Heart right ventricle (tissue), 16 donors: ENCODE measurements around the gene CEACAM16. TPM values are rescaled to one million over a fixed set of nuclear protein-coding genes. Genes with fewer than 3 reads are reported as not detected.

Experiments used
- ATAC-seq, 8 donors: fragments of 200-7000 bp; cut with Tn5 transposase; one replicate each; pipeline ENCODE4 v1.9.1; 2020; ENCODE audit warnings: mild to moderate bottlenecking in 8 of 8, moderate library complexity in 8 of 8, moderate number of reproducible peaks in 1 of 8
- DNase-seq, 2 donors: peaks; one replicate each; pipeline ENCODE4 v3.0.0-alpha.2; 2020
- H3K27ac ChIP-seq, 10 donors: fragments of 200-600 bp; sonication (generic) in 2 of 10; one replicate each; pipeline versions ENCODE4 v1.5.0 to v1.8.0; 2020 to 2022; ENCODE audit warnings: mild to moderate bottlenecking in 3 of 10
- H3K27me3 ChIP-seq, 7 donors: fragments of 200-600 bp; one replicate each; pipeline ENCODE4 v1.8.0; 2021 to 2022; ENCODE audit warnings: mild to moderate bottlenecking in 2 of 7
- H3K36me3 ChIP-seq, 9 donors: fragments of 200-600 bp; sonication (generic) in 1 of 9; one replicate each; pipeline versions ENCODE4 v1.5.0 to v1.8.0; 2020 to 2022; ENCODE audit warnings: mild to moderate bottlenecking in 2 of 9
- H3K4me1 ChIP-seq, 9 donors: fragments of 200-600 bp; sonication (generic) in 1 of 9; one replicate each; pipeline versions ENCODE4 v1.5.0 to v1.8.0; 2020 to 2022; ENCODE audit warnings: mild to moderate bottlenecking in 4 of 9
- H3K4me3 ChIP-seq, 10 donors: fragments of 200-600 bp; sonication (generic) in 2 of 10; one replicate each; pipeline versions ENCODE4 v1.5.0 to v1.8.0; 2020 to 2022; ENCODE audit warnings: mild to moderate bottlenecking in 7 of 10, moderate library complexity in 2 of 10
- H3K9me3 ChIP-seq, 11 donors: fragments of 200-600 bp in 10 of 11; sonication (generic) in 2 of 11; one replicate each; pipeline versions ENCODE4 v1.5.0 to v1.8.0; 2013 to 2022; ENCODE audit warnings: mild to moderate bottlenecking in 2 of 11, control low read depth in 1 of 11, moderate library complexity in 1 of 11
- WGBS, 2 donors: extraction: QIAGEN DNeasy Blood & Tissue Kit; methylation state at CpG; one replicate each; pipeline ENCODE4 v1.1.7; 2013; ENCODE audit warnings: inconsistent platforms in 1 of 2; 5-methylcytosine and 5-hydroxymethylcytosine counted together
- intact Hi-C, 10 donors: fragments of 100-400 bp; cut with DNase I; formaldehyde crosslinking; loops; one replicate each; pipeline versions ENCODE4 v1.11.1 to v1.14.2; 2022
- polyA plus RNA-seq, 2 donors: library from polyadenylated mRNA; stranded (reverse); fragments of 200-250 nt; gene quantifications; one replicate each; pipeline ENCODE4 v1.2.3, GENCODE V29; 2013
- total RNA-seq, 10 donors: library from RNA; stranded (reverse); fragmentation: NEBNext Ultra II Directional in 3 of 10; extraction: Animal tissue kit (Norgen Biotek cat#: 25700) in 3 of 10; gene quantifications; one replicate each; pipeline versions ENCODE4 v1.2.1 to v1.2.4, GENCODE V29; 2021 to 2023
- TF ChIP-seq, protein P1 (sequence below), 9 donors: fragments of 200-600 bp; sonication (generic) in 2 of 9; IDR thresholded peaks; one replicate each; pipeline versions ENCODE4 v1.5.0 to v1.8.0; 2021 to 2022; ENCODE audit warnings: antibody characterized with exemption in 9 of 9, mild to moderate bottlenecking in 5 of 9, moderate library complexity in 1 of 9
- donor health status: Arrhythmogenic right ventricular cardiomyopathy.
- donor health status: ischemic (EF 13 %, LVEDD 7.1; RV severe dilation, severe dysfunction).
- donor health status: healthy with polysubstance abuse.
- donor health status: DM: no; HTN: yes; CAD: no.
- donor health status: DM: no; HTN: no; CAD: no.
- donor health status: ischemic (EF 25% LVEDD 6.9; RV normal size, moderate dysfunction).
- donor health status: ischemic (EF 25% LVEDD 5.7; RV mildly dilated, moderate dysfunction).
- donor health status: healthy.
- donor health status: DM: yes; HTN: yes; CAD: no.
- donor health status: Ischemic cardiomyopathy.
- donor health status: ischemic (EF 35%, LVEDD 5.7; RV mildly dilated, moderate dysfunction).
- donor health status: nonischemic (EF 11% LVEDD 7.7; RV severe dilation, severe dysfunction).
- donor health status: DM: yes; HTN: yes; CAD: no.
- donor health status: PGD.
- donor health status: ischemic (EF 29% LVEDD 5.4; RV normal size, mild dysfunction).
- donor health status: nonischemic (EF 23%, LVEDD 6.1; RV moderate dilation, normal function).

Gene CEACAM16
- total and polyA plus RNA-seq, 12 donors: not detected

DNA sequence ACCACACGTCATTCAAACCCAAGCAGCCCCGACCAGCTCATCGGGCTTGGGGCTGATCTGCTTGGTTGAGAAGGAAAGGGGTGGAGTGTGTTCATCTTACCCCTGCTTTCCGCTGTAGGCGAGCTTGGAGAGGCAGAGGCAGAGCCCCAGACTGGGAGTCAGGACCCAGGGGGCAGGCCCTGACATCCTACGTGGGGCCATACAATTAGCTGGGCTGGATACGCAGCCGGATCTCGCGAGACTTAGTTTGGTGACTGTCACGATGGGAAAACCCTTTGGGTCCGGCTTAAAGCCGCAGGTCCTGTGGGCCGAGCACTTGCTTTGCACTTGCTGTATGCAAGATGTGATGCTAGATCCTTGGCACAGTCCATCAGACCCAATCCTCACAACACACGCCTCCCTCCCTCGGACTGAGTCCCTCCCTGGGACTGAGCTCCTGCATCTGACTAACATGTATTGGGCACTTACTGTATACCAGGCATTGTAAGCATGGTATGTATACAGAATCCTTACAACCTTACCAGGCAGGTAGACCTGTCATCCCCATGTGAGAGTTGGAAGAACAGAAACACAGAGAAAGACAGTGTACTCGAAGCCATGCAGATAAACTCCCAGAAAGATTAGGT, 3.7 kb downstream of the CEACAM16 start:
- no peak for ATAC-seq
- 85 to 86% methylated on average over 17 of the region's 17 CpGs for WGBS, 2 donors
- no peak overlapping the region for H3K27ac ChIP-seq
- no peaks in the 10 kb centered on the region for H3K4me1 ChIP-seq
- TF ChIP-seq, protein P1, sequence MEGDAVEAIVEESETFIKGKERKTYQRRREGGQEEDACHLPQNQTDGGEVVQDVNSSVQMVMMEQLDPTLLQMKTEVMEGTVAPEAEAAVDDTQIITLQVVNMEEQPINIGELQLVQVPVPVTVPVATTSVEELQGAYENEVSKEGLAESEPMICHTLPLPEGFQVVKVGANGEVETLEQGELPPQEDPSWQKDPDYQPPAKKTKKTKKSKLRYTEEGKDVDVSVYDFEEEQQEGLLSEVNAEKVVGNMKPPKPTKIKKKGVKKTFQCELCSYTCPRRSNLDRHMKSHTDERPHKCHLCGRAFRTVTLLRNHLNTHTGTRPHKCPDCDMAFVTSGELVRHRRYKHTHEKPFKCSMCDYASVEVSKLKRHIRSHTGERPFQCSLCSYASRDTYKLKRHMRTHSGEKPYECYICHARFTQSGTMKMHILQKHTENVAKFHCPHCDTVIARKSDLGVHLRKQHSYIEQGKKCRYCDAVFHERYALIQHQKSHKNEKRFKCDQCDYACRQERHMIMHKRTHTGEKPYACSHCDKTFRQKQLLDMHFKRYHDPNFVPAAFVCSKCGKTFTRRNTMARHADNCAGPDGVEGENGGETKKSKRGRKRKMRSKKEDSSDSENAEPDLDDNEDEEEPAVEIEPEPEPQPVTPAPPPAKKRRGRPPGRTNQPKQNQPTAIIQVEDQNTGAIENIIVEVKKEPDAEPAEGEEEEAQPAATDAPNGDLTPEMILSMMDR (IDR thresholded peaks at IDR 0.05): no peak
- H3K4me3 ChIP-seq: no peak overlapping the region
- intact Hi-C loops: no loop called here
- DNase-seq: no peak
- no peaks in the 10 kb centered on the region for H3K9me3 ChIP-seq
- H3K36me3 ChIP-seq: no peaks in the 10 kb centered on the region
- H3K27me3 ChIP-seq: peaks cover 0 to 3% (median 0%) of the 10 kb centered on the region in 7 donors

DNA sequence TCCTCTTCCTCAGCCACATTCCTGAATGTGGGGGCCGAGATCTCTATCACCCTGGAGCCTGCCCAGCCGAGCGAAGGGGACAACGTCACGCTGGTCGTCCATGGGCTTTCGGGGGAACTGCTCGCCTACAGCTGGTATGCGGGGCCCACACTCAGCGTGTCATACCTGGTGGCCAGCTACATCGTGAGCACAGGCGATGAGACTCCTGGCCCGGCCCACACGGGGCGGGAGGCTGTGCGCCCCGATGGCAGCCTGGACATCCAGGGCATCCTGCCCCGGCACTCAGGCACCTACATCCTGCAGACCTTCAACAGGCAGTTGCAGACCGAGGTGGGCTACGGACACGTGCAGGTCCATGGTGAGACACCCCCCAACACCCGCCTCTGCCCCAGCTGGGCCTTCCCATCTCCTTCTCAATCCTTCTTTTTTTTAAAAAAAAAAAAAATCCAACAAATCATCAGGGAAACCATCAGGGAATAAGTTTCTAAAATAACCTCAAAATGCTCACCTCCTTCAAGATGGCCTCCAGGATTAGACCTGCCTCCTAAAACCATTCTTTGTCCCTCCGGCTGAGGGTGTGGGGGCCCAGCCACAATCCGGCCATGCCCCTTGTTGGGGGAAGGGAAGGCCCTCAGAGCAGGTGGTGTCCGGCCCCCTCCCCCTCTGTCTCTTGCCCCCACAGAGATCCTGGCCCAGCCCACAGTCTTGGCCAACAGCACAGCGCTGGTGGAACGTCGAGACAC, 4.6 kb downstream of the CEACAM16 start:
- H3K27ac ChIP-seq: no peak overlapping the region
- no peaks in the 10 kb centered on the region for H3K4me1 ChIP-seq
- ATAC-seq: no peak
- no peak overlapping the region for H3K4me3 ChIP-seq
- H3K36me3 ChIP-seq: no peaks in the 10 kb centered on the region
- no peaks in the 10 kb centered on the region for H3K27me3 ChIP-seq
- intact Hi-C loops: no loop called here
- no peak for DNase-seq
- TF ChIP-seq, protein P1 (IDR thresholded peaks at IDR 0.05): no peak
- no peaks in the 10 kb centered on the region for H3K9me3 ChIP-seq
- 89 to 90% methylated on average over 28 of the region's 28 CpGs for WGBS, 2 donors

GRCh38 chr19:44704982-44705381, 6.0 kb downstream of the CEACAM16 start:
- TF ChIP-seq, protein P1 (IDR thresholded peaks at IDR 0.05): no peak
- intact Hi-C loops: no loop called here
- no peaks in the 10 kb centered on the region for H3K9me3 ChIP-seq
- no peaks in the 10 kb centered on the region for H3K4me1 ChIP-seq
- DNase-seq (no peak), ATAC-seq (no peak)
- no peaks in the 10 kb centered on the region for H3K27me3 ChIP-seq
- no peak overlapping the region for H3K4me3 ChIP-seq
- WGBS, 2 donors: 93 to 98% methylated on average over 1 of the region's 1 CpG
- no peaks in the 10 kb centered on the region for H3K36me3 ChIP-seq
- H3K27ac ChIP-seq: no peak overlapping the region

DNA sequence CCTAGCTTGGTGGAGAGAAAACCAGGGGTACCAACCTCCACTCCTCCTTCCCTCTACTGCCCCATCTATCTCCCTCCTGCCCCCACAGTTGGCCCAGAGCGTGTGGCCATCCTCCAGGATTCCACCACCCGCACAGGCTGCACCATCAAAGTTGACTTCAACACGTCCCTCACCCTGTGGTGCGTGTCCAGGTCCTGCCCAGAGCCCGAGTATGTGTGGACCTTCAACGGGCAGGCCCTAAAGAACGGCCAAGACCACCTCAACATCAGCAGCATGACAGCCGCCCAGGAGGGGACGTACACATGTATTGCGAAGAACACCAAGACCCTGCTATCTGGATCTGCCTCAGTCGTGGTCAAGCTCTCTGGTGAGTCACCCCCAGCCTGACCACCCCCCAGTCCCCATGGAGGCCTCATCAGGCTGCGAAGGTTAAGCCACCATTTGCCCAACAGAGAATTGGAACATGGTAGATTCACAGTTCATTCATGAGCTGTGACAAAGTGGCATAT, 6.6 kb downstream of the CEACAM16 start:
- Histone ChIP-seq H3K4me1 (peaks cover 0 to 4% (median 0%) of the 10 kb centered on the region in 9 donors), H3K36me3 (no peaks in the 10 kb centered on the region), H3K27me3 (no peaks in the 10 kb centered on the region), H3K9me3 (no peaks in the 10 kb centered on the region), H3K4me3 (no peak overlapping the region), H3K27ac (no peak overlapping the region)
- TF ChIP-seq, protein P1 (IDR thresholded peaks at IDR 0.05): no peak
- ATAC-seq (no peak), DNase-seq (no peak)
- WGBS, 2 donors: 94 to 97% methylated on average over 12 of the region's 12 CpGs
- intact Hi-C loops: no loop called here
